Activated T-cell treated with anti-CD3 and anti-CD28 coated beads for 4 hours (primary cell): ENCODE data around the gene THAP8.
"Not testable (repeated sequence)": the region's sequence is repeated elsewhere in the genome, so short reads cannot be mapped to it uniquely, and the experiment has no call there.

Experiments
- DNase-seq: peaks from one replicate; pipeline ENCODE4 v3.0.0-alpha.2; 2020

The THAP8 gene, protein sequence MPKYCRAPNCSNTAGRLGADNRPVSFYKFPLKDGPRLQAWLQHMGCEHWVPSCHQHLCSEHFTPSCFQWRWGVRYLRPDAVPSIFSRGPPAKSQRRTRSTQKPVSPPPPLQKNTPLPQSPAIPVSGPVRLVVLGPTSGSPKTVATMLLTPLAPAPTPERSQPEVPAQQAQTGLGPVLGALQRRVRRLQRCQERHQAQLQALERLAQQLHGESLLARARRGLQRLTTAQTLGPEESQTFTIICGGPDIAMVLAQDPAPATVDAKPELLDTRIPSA

DNA sequence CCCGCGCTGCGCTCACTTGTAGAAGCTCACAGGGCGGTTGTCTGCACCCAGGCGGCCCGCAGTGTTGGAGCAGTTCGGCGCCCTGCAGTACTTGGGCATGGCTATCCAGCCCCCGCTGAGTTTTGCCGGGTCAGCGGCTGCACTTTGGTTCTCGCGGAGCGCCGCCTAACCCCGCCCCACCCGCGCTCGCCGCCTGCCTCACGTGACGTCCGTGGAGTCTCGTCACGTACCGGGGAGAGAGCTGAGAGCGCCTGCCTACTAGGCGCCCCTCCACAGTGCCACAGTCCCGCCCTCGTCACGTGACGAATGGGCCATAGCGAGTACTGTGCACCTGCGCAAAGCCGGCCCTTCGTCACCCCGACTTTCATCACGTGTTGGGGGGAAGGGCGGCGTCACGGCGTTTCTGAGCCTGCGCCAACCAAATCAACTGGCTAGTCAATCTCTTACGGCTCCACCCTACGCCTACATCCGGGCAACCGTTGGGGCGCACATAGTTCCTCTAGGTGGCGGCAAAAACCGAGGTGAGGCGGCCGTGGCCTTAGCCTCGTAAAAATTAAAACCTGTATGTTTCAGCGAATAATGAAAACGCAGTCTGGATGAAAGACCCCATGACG, at the start of gene THAP8:
Gene THAP8 (minus strand): TSS at position 167 of the 614 bp plus-strand sequence. CDS start 68 bp downstream, at position 99.
- peak; percentile 100 for DNase-seq

DNA sequence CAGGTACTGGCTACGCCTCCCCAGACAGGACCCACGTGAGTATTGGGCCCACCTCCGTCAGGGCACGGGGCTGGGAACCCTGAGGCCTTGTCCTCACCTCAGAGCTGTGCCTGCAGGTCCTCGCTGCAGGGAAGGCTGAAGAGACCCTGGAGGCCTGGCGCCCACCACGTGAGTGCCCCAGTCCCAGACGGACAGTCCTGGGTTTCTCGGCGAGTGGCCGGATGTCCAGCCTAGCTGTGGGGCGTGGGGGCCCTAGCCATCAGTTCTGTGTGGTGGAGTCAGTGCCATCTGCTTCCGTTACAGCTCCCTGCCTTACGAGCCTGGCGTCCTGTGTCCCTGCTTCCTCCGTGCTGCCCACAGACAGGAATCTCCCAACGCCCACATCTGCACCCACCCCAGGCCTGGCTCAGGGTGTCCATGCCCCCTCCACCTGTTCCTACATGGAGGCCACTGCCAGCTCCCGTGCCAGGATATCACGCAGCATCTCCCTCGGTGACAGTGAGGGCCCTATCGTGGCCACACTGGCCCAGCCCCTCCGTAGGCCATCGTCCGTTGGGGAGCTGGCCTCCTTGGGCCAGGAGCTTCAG, 49.0 kb upstream of the THAP8 start:
- DNase-seq = no peak

DNA sequence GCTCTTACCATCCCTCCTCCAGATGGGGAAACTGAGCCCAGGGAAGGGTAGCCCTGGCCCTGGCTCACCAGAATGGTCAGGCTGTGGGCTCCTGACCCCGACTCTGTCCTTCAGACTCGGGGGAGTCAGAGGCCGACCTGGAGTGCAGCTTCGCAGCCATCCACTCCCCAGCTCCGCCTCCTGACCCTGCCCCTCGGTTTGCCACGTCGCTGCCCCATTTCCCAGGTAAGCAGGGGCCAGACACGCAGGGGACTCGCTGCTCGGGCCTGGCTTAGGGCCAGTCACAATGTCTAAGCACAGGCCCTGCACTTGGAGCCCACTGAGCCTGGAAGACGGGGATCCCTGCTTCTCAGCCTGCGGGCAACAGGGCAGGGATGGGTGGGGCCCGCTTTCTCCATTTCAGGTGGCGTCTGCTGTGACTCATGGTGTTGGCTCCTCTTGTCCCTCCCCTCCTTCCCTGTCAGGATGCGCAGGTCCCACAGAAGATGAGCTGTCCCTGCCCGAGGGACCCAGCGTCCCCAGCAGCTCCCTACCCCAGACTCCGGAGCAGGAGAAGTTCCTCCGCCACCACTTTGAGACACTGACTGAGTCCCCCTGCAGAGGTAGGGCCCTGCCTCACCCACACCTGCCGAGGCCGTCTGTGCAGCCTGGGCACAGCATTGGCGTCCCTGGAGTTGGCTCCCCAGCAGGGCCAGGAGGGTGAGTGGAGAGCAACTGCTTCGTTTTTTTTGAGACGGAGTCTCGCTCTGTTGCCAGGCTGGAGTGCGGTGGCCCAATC, 47.7 kb upstream of the THAP8 start:
- DNase-seq = no peak

DNA sequence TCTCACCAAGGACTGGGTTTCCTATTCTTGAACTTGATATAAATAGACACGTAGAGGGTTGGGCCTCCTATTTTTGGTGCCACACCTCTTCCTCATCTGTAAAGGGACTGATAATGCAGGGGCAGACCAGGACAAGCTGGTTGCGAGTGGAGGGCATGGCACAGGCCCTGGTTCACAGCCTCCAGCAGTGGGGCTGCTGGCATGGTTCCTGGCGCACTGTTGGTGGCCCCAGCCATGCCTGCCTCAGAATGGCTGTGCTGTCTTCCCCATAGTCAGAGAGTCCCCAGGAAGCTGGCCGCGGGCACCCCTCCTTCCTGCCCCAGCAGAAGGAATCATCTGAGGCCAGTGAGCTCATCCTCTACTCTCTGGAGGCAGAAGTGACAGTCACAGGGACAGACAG, 46.4 kb upstream of the THAP8 start:
- no peak for DNase-seq

DNA sequence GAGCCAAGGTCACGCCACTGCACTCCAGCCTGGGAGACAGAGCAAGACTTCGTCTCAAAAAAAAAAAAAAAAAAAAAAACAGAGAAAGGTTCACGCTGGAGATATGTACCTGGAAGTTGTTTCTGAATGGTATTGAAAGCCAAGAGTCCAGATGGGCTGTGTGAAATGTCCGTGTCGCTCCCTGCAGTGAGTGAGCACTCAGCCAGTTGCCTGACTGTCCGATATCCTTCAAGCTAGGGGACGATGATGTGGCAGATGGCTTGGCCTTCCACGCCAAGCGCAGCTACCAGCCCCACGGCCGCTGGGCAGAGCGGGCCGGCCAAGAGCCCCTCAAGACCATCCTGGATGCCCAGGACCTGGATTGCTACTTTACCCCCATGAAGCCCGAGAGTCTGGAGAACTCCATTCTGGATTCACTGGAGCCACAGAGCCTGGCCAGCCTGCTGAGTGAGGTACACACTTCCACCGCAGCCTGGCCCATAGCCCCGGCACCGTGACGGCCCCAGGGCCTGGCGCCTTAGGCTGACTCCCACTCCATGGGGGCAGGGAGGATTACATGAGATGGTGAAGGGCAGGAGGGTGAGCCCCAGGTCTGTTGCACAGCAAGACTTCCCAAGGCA, 45.2 kb upstream of the THAP8 start:
- no peak for DNase-seq

DNA sequence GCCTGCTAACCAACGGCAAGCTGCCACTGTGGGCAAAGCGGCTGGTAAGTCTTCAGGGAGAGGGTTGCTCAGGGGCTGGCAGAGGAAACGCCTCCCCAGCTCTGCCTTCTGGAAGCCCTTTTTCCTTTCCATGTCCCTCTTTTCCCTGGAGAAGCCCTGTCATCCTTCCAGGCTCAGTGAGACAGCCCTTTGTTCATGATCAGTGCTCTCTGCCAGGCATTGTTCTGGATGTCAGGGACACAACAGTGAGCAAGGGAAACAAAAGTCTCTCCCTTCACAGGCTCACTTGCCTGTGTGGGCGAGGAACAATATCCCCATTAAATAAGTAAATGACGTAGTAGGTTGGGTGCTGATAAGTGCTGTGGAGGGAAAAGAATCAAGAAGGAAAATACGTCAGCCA, 43.0 kb upstream of the THAP8 start:
- DNase-seq = no peak

DNA sequence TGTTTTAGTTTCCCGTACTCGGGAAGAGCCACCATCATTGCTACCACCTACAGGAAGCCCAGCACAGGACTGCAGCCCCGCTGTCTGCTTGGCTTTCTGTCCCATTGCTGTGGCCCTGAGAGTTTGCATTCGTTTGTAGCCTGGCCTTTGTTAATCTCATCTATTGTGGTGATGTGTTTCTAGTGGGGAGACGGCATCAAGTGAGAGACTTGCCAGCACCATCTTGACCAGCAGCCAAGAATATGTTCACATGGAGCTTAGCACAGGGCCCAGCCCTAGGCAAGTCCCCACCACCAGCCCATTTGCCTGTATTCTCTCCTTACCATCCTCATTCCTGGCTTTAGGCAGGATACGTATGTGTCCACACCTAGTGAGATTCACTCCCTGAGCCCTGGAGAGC, 39.6 kb upstream of the THAP8 start:
- no peak for DNase-seq

DNA sequence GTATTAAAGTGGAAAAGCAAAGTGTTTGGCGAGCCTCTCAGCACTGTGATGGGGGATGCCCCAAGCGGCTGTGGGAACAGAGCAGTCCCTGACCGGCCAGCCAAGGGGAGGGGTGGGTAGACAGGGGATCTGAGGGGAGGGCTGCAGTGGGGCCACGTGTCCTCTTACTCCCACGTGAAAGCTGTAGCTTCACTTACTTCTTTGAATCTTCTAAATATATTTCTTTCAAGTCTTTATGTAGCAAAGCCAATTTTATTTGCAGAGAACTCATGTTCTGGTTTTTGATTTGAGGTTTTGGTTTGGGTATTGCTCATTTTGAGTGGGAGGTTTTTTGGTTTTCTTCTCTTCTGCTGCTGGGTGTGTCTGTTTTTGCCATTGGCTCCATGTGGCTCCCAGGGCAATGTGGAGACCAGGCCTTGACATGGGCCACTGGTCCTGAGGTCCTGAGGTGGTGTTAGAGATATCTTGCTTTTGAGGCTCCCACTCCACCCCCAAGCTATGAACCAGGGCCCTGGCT, 39.1 kb upstream of the THAP8 start:
- DNase-seq = no peak

DNA sequence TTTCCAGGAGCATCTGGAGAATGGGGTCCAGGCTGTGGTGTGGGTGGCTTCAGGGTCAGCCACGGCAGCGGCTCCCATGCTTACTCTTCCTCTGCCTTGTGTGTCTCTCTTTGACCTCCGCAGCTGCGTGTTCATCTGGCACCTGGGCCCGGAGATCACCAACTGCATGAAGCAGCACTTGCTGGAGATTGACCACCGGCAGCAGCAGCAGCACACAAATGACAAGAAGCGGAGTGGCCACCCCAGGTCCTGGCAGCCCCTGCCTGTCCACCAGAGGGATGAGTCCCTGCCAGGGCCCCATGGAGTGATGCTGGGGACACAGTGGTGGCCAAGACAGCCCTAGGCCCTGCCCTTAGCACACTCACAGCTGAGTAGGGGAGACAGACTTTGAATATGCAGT, 38.5 kb upstream of the THAP8 start:
- DNase-seq = no peak

DNA sequence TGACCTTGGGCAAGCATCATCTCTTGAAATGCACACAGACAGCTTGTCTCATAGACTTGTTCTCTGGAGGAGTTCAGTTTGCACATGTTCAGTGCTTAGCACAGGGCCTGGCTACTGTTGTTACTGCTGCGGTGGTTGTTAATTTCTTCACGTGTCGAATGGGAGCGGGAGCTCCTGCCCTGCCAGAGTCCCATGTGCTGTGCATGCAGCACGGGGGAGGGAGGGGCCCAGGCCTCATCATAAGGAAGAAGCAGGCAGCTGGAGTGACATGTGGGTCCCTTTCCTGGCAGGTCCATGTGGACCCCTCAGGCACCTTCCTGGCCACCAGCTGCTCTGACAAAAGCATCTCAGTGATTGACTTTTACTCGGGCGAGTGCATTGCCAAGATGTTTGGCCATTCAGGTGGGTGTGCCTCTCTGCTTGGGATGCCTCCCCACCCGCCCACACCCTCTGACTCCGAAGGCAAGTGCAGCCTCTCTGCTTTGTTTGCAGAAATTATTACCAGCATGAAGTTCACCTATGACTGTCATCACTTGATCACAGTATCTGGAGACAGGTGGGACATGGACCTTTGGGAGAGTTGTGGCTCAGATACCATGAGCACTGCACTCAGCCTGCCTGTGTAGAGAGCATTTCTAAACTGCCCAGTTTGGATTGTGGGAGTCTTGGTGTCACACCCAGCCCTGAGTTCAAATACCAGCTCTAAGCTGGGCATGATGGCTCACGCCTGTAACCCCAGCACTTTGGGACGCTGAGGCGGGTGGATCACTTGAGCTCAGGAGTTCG, 37.0 kb upstream of the THAP8 start:
- no peak for DNase-seq

DNA sequence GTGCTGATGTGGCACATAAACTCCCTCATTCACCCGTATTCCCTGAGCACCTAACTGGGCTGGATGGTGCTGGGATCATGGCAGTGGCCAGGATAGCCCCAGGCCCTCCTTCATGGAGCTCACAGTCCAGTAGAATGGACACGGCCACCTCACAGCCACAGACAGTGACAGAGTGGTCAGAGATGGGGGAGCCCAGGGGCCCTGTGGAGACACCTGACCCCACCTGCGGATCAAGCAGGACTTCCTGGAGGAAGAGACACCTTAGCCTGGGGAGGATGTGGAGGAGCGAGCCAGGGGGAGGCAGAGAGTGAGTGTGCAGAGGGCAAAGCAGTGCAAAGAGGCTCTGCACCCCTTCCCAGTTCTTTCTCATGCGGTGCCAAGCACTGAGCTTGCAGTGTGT, 35.8 kb upstream of the THAP8 start:
- no peak for DNase-seq

DNA sequence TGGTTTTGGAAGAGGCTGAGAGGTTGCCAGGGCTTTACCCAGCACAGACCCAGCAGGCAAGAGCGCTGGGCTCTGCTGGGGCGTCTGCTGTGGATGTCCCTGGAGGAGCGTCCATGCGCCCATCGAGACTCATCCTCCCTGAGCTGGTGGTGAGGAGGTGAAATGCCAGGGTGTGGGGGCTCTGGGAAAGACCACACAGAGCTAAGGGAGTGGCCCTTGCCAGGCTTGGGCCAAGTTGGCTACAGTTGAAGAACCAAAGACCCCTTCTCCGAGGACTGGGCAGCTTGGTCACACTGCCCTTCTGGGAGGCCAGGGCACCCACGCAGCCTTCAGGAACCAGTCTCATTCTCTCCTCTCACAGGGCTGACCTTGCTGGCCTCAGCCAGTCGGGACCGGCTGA, 32.2 kb upstream of the THAP8 start:
- DNase-seq = no peak

DNA sequence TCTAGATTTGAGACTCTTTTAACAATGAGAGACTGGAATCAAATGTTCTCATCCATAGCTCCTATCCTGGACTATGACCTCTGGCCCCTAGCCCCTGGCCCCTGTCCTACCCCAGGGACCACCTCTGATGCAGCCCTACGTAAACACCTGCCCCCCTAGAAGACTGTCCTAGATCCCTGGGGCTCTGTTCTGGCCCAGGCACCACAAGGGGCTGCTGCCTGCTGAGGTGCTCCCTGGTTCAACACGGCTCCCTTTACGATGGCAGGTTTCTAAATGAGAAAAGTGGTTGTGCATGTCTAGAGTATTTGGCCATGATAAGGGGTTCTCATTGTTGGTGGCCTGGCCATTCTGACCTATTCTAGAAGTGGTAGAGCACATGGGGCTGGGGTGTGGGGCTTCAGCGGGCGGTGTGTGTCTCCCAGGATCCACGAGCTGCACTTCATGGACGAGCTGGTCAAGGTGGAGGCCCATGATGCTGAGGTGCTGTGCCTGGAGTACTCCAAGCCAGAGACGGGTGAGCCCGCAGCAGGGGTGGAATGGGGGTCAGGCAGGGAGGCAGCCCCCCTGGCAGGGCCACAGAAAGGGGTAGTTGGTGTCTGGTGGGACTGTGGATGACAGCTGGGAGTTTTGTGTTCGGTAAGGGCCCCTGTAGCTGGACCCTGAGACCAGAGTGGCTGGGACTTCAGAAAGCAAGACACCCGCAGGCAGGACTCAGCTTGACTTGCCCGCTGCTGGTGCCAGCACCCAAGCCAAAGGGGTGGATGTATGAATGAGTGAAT, 30.3 kb upstream of the THAP8 start:
- no peak for DNase-seq

DNA sequence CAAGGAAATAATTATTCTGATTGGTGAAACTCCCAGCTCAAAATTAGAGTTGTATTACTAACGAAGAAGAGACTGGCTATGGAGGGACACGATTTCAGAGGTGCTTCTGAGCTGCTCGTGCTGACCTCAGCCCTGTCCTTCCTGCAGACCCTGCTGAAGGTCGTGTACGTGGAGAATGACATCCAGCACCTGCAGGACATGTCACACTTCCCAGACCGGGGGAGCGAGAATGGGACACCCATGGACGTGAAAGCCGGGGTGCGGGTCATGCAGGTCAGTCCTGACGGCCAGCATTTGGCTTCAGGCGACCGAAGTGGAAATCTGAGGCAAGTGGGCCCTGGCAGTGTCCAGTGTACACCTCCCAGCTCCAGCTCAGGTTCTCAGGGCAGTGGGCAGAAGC, 28.8 kb upstream of the THAP8 start:
- no peak for DNase-seq

DNA sequence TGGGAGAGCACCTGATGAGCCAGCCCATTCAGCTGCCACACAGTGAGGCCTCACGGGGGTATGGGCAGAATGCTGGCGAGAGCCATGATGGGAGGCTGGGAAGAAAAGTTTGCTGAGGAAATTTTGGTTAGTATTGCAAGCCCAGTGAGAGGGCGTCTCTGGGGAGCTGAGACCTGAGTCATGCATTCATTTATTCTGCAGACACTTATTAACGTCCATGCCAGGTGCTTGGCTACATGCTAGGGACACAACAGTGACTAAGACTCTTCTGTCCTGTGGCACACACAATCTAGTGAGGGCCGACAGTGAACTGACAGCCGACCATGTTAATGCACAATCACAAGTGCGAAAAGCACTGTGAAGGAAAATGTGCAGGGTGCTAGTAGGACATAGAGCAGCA, 27.8 kb upstream of the THAP8 start:
- no peak for DNase-seq

DNA sequence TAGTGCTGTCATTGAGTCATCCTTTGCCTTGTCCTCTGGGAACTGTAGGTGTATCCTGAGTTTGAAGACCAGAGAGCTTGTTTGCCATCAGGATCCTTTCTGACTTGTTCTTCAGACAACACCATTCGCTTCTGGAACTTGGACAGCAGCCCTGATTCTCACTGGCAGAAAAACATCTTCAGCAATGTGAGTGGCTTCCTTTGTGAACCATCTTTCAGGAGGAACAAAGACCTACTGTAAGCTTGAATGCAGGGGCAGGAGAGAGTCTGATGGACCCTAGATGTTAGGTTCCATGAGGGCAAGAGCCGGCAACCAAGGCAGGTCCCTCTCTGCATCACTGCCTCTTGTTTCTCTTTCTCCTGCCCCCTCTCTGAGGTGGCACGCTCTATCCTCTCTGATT, 27.3 kb upstream of the THAP8 start:
- no peak for DNase-seq

DNA sequence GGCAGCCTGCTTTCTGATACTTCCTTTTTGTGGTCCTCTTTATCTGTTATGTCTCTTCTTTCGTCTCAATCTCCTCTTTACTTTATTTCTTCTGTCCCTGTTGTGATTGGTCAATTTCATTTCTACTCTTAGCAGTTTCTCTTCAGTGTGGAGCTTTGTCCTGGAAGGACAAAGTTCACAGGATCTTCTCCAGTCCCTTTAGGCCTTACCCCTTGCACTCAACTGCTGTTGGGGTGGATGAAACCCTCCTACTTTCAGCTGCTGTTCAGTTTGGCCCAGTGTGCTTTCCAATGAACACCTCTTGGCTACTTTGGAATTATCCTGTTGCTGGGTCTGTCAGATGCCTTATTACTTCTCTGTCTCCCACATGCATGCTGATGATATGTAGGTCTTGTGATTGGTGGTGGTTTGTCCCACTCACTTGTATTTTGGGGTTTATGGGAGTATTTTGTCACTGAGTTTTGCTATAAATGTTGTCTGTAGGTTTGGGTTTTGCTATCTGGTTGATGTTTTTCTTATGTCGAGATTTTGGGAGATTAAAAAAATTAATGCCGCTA, 25.4 kb upstream of the THAP8 start:
- no peak for DNase-seq

DNA sequence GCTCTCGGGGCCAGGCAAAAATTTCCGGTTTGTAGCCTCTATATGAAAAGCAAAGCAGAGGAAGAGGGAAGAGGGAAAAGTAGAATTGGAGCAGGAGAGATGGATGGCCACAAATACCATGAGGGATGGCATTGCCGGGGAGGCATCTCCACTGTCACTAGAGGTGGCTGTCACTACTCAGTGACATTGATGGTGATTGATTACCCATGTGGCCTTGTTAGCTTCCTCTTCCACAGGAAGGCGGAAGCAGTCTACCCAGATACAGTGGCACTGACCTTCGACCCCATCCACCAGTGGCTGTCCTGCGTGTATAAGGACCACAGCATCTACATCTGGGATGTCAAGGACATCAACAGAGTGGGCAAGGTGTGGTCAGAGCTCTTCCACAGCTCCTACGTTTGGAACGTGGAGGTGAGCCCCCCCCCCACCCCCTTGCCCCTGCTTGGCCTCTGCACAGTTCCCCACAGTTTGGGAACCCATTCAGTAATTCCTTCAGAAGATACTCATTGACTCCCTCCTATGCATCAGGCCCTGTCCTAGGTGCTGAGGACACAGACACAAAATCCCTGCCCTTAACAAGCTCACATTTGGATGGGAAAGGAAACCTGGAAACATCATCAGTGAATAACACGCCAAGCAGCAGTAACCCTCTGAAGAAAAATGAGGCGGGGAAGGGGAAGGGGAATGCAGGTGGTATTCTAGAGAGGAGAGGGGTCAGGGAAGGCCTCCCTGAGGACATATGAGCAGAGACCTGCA, 19.2 kb upstream of the THAP8 start:
- no peak for DNase-seq

DNA sequence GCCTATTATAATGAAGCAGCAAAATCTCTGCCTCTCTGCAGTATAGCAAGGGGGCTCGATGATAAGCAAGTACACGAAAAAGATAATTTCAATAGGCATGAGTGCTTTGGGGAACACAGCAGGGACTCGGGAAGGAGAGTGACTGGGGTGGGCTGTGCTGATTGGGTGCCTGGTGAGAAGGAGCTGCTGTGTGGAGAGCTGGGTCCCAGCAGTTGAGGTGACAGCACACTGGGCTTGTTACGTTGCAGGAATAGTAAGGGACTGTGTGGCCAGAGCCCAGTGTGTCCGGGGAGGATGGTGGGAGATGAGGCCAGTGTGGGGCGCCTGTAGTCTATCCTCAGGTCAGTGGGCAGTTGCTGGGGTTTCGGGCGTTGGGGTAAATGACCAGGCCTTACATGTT, 18.0 kb upstream of the THAP8 start:
- no peak for DNase-seq

DNA sequence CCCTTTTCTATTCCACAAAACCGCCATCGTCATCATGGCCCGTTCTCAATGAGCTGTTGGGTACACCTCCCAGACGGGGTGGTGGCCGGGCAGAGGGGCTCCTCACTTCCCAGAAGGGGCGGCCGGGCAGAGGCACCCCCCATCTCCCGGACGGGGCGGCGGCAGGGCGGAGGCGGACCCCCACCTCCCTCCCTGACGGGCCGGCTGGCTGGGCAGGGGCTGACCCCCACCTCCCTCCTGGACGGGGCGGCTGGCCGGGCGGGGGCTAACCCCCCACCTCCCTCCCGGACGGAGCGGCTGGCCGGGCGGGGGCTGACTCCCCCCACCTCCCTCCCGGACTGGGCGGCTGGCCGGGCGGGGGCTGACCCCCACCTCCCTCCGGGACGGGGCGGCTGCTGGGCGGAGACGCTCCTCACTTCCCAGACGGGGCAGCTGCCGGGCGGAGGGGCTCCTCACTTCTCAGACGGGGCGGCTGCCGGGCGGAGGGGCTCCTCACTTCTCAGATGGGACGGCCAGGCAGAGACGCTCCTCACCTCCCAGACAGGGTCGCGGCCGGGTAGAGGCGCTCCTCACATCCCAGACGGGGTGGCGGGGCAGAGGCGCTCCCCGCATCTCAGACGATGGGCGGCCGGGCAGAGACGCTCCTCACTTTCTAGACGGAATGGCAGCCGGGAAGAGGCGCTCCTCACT, 14.9 kb upstream of the THAP8 start:
- DNase-seq = not testable (repeated sequence)
